GM19025 (cell line): ENCODE results near the gene RASL10B.

ENCODE experiments used
- ATAC-seq: cut with Tn5 transposase; IDR thresholded peaks from one replicate; pipeline ENCODE4 v1.9.1; 2021; ENCODE audit warnings: mild to moderate bottlenecking, low read depth, moderate library complexity; ENCODE audit not compliant: unreplicated experiment

The RASL10B gene

GRCh38 chr17:35716897-35717465, 14.5 kb upstream of the RASL10B start:
- ATAC-seq: no peak

- ATAC-seq: no peak
Observed at GRCh38 chr17:35717475-35717874, 14.0 kb upstream of the RASL10B start.

GRCh38 chr17:35723735-35724134, 7.7 kb upstream of the RASL10B start:
- ATAC-seq: no peak

GRCh38 chr17:35725058-35725457, 6.4 kb upstream of the RASL10B start:
- ATAC-seq: no peak

- ATAC-seq: no peak
Observed at GRCh38 chr17:35725802-35726126, 5.7 kb upstream of the RASL10B start.

- ATAC-seq: no peak
Observed at GRCh38 chr17:35726127-35726952, 5.1 kb upstream of the RASL10B start.

GRCh38 chr17:35726953-35727460, 4.4 kb upstream of the RASL10B start:
- no peak for ATAC-seq

GRCh38 chr17:35727635-35728034, 3.8 kb upstream of the RASL10B start:
- no peak for ATAC-seq

GRCh38 chr17:35728551-35728950, 2.9 kb upstream of the RASL10B start:
- ATAC-seq: no peak

GRCh38 chr17:35729405-35729833, 2.0 kb upstream of the RASL10B start:
- ATAC-seq: no peak

- no peak for ATAC-seq
Observed at GRCh38 chr17:35730400-35731005, 936 bp upstream of the RASL10B start.

GRCh38 chr17:35731917-35732805, 722 bp downstream of the RASL10B start:
- ATAC-seq: no peak

- ATAC-seq: no peak
Observed at GRCh38 chr17:35732806-35733136, 1.3 kb downstream of the RASL10B start.

GRCh38 chr17:35733366-35733765, 1.9 kb downstream of the RASL10B start:
- no peak for ATAC-seq

GRCh38 chr17:35734396-35734795, 3.0 kb downstream of the RASL10B start:
- ATAC-seq: no peak

- no peak for ATAC-seq
Observed at GRCh38 chr17:35735036-35735805, 3.8 kb downstream of the RASL10B start.

- ATAC-seq: no peak
Observed at GRCh38 chr17:35736236-35736635, 4.8 kb downstream of the RASL10B start.

GRCh38 chr17:35738519-35739133, 7.2 kb downstream of the RASL10B start:
- no peak for ATAC-seq

GRCh38 chr17:35740216-35740615, 8.8 kb downstream of the RASL10B start:
- ATAC-seq: no peak
